ENCODE results near the gene DDIT4L.
"Not testable (repeated sequence)": the region's sequence is repeated elsewhere in the genome, so short reads cannot be mapped to it uniquely, and the experiment has no call there.

The DDIT4L gene

GRCh38 chr4:100166297-100167039 is 23.8 kb downstream of the DDIT4L start:
- DNase-seq (ENCODE audit: low spot score) = no peak

GRCh38 chr4:100165809-100166208 is 24.5 kb downstream of the DDIT4L start:
- no peak for DNase-seq (ENCODE audit: low spot score)

GRCh38 chr4:100164808-100165760 is 25.2 kb downstream of the DDIT4L start:
- DNase-seq (ENCODE audit: low spot score) = no peak

DNA sequence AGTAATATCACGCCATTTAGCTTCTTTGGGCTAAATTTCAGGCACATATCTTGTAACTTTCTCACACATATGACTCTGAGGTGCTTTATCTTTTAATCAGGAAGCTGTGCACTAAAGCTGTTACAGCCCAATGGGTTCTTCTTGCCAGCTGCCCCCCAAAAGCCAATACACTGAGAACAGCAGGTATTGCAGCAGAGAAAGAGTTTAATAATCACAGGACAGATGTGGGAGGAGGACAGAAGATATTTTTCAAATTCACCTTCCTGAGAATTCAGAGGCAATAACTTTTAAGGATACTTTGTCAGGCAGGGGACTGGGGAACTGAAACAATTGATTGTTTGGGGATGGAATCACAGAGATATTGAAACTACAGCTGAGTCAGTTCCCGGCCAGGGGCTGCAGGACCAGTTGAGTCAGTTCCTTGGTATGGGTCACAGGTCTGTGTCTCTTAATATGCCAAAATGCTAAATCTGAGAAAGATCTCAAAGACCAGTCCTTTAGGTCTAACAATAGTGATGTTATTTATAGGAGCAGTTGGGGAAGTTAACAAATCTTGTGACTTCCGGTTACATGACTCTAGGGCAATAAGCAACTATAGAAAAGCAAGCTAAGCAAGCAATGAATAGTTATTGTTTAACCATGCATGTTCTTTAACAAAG is 28.1 kb downstream of the DDIT4L start:
- no peak for DNase-seq (ENCODE audit: low spot score)

GRCh38 chr4:100149190-100149589 is 41.1 kb downstream of the DDIT4L start:
- DNase-seq (ENCODE audit: low spot score) = no peak

GRCh38 chr4:100147684-100148083 is 42.6 kb downstream of the DDIT4L start:
- DNase-seq (ENCODE audit: low spot score) = no peak

GRCh38 chr4:100147198-100147597 is 43.1 kb downstream of the DDIT4L start:
- no peak for DNase-seq (ENCODE audit: low spot score)

DNA sequence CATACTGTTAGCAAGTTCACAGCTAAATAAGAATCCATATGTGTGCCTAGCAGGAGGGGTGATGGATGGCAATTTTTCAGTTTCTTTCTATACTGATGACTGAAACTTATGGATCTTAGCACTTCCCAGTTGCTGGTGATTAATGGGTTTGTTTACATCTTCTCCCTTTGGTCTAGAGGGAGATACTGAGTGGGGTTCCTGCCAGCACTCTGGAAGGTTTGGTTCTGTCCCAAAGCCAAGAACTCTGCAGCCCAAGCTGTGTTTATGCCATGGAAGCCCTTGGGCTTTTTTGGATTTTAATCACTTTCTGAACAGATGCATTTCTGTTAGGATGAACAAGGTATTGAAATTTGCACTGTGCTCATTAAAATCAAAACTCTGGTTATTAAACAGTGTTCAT is 43.5 kb downstream of the DDIT4L start:
- DNase-seq (ENCODE audit: low spot score) = no peak

GRCh38 chr4:100137320-100137719 is 52.9 kb downstream of the DDIT4L start:
- DNase-seq (ENCODE audit: low spot score) = not testable (repeated sequence)

All from left forelimb (tissue), 1 donor.